ENCODE results near the gene HK2.
"Not testable (repeated sequence)": the region's sequence is repeated elsewhere in the genome, so short reads cannot be mapped to it uniquely, and the experiment has no call there.

Gene HK2

GRCh38 chr2:74845991-74846390 is 12.1 kb downstream of the HK2 start:
- no peak for DNase-seq (ENCODE audit: extremely low read depth, low read depth)
- TF ChIP-seq CTCF (IDR thresholded peaks at IDR 0.05; ENCODE audit: low read depth, low read length): no peak

DNA sequence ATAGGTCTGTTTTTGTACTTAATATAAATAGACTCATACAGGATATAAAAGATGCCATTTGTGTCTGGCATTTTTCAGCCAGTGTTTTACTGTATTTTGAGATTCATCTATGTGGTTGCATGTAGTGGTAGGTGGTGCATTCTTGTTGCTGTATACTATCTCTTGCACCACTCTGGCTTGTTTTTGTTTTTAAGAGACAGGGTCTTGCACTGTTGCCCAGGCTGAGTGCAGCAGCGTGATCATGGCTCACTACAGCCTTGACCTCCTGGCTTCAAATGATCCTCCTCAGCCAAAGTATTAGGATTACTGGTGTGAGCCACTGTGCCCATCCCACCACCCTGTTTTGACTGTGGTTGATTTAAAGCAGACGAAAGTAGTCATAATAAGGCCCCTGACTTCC is 12.6 kb downstream of the HK2 start:
- no peak for TF ChIP-seq CTCF (IDR thresholded peaks at IDR 0.05; ENCODE audit: low read depth, low read length)
- DNase-seq (ENCODE audit: extremely low read depth, low read depth): no peak

DNA sequence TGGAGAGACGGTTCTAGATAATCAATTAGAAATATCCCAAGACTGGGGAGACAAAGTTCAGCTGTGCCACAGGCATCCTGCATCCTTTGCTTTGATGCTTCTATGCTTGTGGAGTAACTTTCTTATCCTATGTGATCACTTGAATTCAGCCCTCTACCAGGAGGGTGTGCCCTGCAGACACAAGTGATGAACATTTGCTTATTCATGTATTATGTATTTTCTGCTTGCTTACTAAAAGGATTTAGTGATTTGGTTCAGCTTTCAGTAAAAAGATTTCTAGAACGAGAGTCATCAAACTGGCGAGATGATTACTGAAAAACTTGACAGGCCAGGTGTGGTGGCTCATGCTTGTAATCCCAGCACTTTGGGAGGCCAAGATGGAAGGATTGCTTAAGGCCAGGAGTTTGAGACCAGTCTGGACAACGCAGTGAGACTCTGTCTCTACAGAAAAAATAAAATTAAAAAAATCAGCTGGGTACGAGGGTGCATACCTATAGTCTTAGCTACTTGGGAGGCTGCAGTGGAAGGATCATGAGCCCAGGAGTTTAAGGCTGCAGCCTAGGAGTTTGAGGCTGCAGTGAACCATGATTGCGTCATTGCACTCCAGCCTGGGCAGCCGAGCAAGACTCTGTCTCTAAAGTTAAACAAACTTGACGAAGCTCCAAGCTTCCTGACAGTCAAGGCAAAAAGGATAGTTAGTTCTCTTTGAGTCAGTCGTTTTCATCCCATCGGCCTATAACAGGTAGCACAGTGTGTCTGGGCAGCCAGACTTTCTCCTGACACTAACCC is 13.3 kb downstream of the HK2 start:
- no peak for TF ChIP-seq CTCF (IDR thresholded peaks at IDR 0.05; ENCODE audit: low read depth, low read length)
- DNase-seq (ENCODE audit: extremely low read depth, low read depth): no peak

GRCh38 chr2:74849228-74849892 is 15.4 kb downstream of the HK2 start:
- no peak for DNase-seq (ENCODE audit: extremely low read depth, low read depth)
- TF ChIP-seq CTCF (IDR thresholded peaks at IDR 0.05; ENCODE audit: low read depth, low read length): no peak

- no peak for TF ChIP-seq CTCF (IDR thresholded peaks at IDR 0.05; ENCODE audit: low read depth, low read length)
Observed at GRCh38 chr2:74850496-74851190, 16.7 kb downstream of the HK2 start.

GRCh38 chr2:74851191-74851566 is 17.3 kb downstream of the HK2 start:
- DNase-seq (ENCODE audit: extremely low read depth, low read depth): no peak
- no peak for TF ChIP-seq CTCF (IDR thresholded peaks at IDR 0.05; ENCODE audit: low read depth, low read length)

More at GRCh38 chr2:74850496-74851190, 16.7 kb downstream of the HK2 start:
- DNase-seq (ENCODE audit: extremely low read depth, low read depth): no peak

- not testable (repeated sequence) for DNase-seq (ENCODE audit: extremely low read depth, low read depth)
Observed at GRCh38 chr2:74853360-74853759, 19.4 kb downstream of the HK2 start.
